HG02610 (cell line): ENCODE measurements around the gene RRP12.
A peak's percentile ranks its signal among the peaks of the same experiment; 100 is the strongest.
"Not testable (repeated sequence)": the region's sequence is repeated elsewhere in the genome, so short reads cannot be mapped to it uniquely, and the experiment has no call there.

Experiments
- ATAC-seq: cut with Tn5 transposase; IDR thresholded peaks from one replicate; pipeline ENCODE4 v1.9.1; 2021; ENCODE audit warnings: mild to moderate bottlenecking, moderate library complexity; ENCODE audit not compliant: unreplicated experiment

RRP12 gene

GRCh38 chr10:97407211-97407951, 6.2 kb upstream of the RRP12 start:
- ATAC-seq: peak; percentile 91

GRCh38 chr10:97406483-97406882, 5.3 kb upstream of the RRP12 start:
- ATAC-seq: not testable (repeated sequence)

GRCh38 chr10:97406064-97406463, 4.9 kb upstream of the RRP12 start:
- no peak for ATAC-seq

- ATAC-seq: no peak
These were observed 2.9 kb upstream of the RRP12 start for GRCh38 chr10:97404044-97404443.

- ATAC-seq: no peak
These were observed 347 bp upstream of the RRP12 start for GRCh38 chr10:97401455-97401919.

GRCh38 chr10:97399843-97400545, 1.1 kb downstream of the RRP12 start:
- ATAC-seq: no peak

- ATAC-seq: no peak
These were observed 5.1 kb downstream of the RRP12 start for GRCh38 chr10:97396056-97396455.

- no peak for ATAC-seq
These were observed 8.0 kb downstream of the RRP12 start for GRCh38 chr10:97393034-97393573.

- no peak for ATAC-seq
These were observed 11.0 kb downstream of the RRP12 start for GRCh38 chr10:97390091-97390490.

GRCh38 chr10:97388152-97388551, 13.0 kb downstream of the RRP12 start:
- ATAC-seq: no peak

GRCh38 chr10:97385565-97385964, 15.6 kb downstream of the RRP12 start:
- ATAC-seq: no peak

- no peak for ATAC-seq
These were observed 16.5 kb downstream of the RRP12 start for GRCh38 chr10:97384641-97385040.

- no peak for ATAC-seq
These were observed 17.0 kb downstream of the RRP12 start for GRCh38 chr10:97384156-97384555.

- no peak for ATAC-seq
These were observed 18.0 kb downstream of the RRP12 start for GRCh38 chr10:97383159-97383558.

- ATAC-seq: no peak
These were observed 19.5 kb downstream of the RRP12 start for GRCh38 chr10:97381626-97382025.

- no peak for ATAC-seq
These were observed 20.6 kb downstream of the RRP12 start for GRCh38 chr10:97380516-97380915.

- ATAC-seq: no peak
These were observed 21.9 kb downstream of the RRP12 start for GRCh38 chr10:97378933-97379921.

- no peak for ATAC-seq
These were observed 24.7 kb downstream of the RRP12 start for GRCh38 chr10:97376413-97376812.

GRCh38 chr10:97373456-97373855, 27.7 kb downstream of the RRP12 start:
- no peak for ATAC-seq

GRCh38 chr10:97372233-97372875, 28.8 kb downstream of the RRP12 start:
- no peak for ATAC-seq
